Endothelial cell of umbilical vein (primary cell): ENCODE results near the gene ARHGEF40. TPM values are rescaled to one million over a fixed set of nuclear protein-coding genes. Genes with fewer than 3 reads are reported as not detected.

ENCODE experiments used
- BruUV-seq: library from RNA; stranded (reverse); fragments of 400-500 nt; replicated peaks from 2 replicates; lab custom pipeline; 2021; lab: Mats Ljungman, UMichigan
- CTCF ChIA-PET: fragments of 300-600, 350-600 bp; sonication (Branson Sonifier 250); formaldehyde crosslinking; loops from one replicate; lab custom pipeline; 2021; ENCODE audit warnings: antibody characterized with exemption, inconsistent platforms; lab: Charles Lee
- POLR2A ChIA-PET: fragments of 300-600, 350-600 bp; sonication (Branson Sonifier 250); formaldehyde crosslinking; loops from one replicate; lab custom pipeline; 2021; ENCODE audit warnings: antibody characterized with exemption, inconsistent platforms; lab: Charles Lee
- DNase-seq: peaks from one replicate; pipeline ENCODE4 v3.0.0-alpha.2; 2011; ENCODE audit warnings: low read depth, low spot score
- FAIRE-seq: peaks from 2 replicates; lab custom pipeline; 2011; peaks lifted over from hg19 to GRCh38; lab: Jason Lieb, UNC
- H2AFZ ChIP-seq: 2 replicates; pipeline ENCODE4 v1.6.0; 2012; ENCODE audit warnings: low read depth, low read length, control low read depth, inconsistent platforms
- H3K27ac ChIP-seq: 2 replicates; pipeline ENCODE4 v1.5.1; 2011; ENCODE audit warnings: low read depth, mild to moderate bottlenecking, control low read depth, low read length, moderate library complexity; ENCODE audit not compliant: insufficient read depth
- H3K27me3 ChIP-seq, 2 experiments: 2 replicates each; pipeline versions ENCODE4 v1.6.0 to v1.6.1; 2011; ENCODE audit warnings: low read length in 2 of 2, mixed read lengths in 1 of 2; ENCODE audit not compliant: control insufficient read depth in 2 of 2, insufficient read depth in 2 of 2
- H3K36me3 ChIP-seq, 2 experiments: 2 replicates in 1 of 2; 3 replicates in 1 of 2; pipeline ENCODE4 v1.5.1; 2011; ENCODE audit warnings: low read length in 2 of 2, mild to moderate bottlenecking in 1 of 2, moderate library complexity in 1 of 2; ENCODE audit not compliant: control insufficient read depth in 2 of 2, insufficient read depth in 2 of 2; ENCODE audit errors: extremely low read depth in 1 of 2
- H3K4me1 ChIP-seq: 3 replicates; pipeline ENCODE4 v1.5.1; 2011; ENCODE audit warnings: mild to moderate bottlenecking, low read length; ENCODE audit not compliant: control insufficient read depth, insufficient read depth; ENCODE audit errors: extremely low read depth
- H3K4me2 ChIP-seq: 2 replicates; pipeline ENCODE4 v1.6.1; 2011; ENCODE audit warnings: low read length, control low read depth, mixed read lengths; ENCODE audit not compliant: insufficient read depth
- H3K4me3 ChIP-seq, 3 experiments: fragments of 200-600 bp in 1 of 3; sonication (generic), shearing (Covaris generic) in 1 of 3; replicated peaks in 1 of 3; 2 replicates each; pipeline ENCODE4 v1.5.1; 2011 to 2016; ENCODE audit warnings: control low read depth in 3 of 3, low read length in 3 of 3, mild to moderate bottlenecking in 2 of 3, inconsistent platforms in 1 of 3, low read depth in 1 of 3, moderate library complexity in 1 of 3; ENCODE audit not compliant: insufficient read depth in 1 of 3
- H3K79me2 ChIP-seq: 2 replicates; pipeline ENCODE4 v1.6.0; 2012; ENCODE audit warnings: low read length, inconsistent platforms; ENCODE audit not compliant: control insufficient read depth, insufficient read depth
- H3K9ac ChIP-seq: replicated peaks from 2 replicates; pipeline ENCODE3; 2011; ENCODE audit warnings: low read length, control low read depth; ENCODE audit not compliant: insufficient read depth; ENCODE audit errors: extremely low read depth
- H3K9me1 ChIP-seq: replicated peaks from 3 replicates; pipeline ENCODE4 v1.6.0; 2011; ENCODE audit warnings: mild to moderate bottlenecking, low read length; ENCODE audit not compliant: control insufficient read depth, insufficient read depth; ENCODE audit errors: extremely low read depth
- H3K9me3 ChIP-seq: replicated peaks from 2 replicates; pipeline ENCODE4 v1.5.1; 2012; ENCODE audit warnings: low read length, inconsistent platforms; ENCODE audit not compliant: control insufficient read depth, insufficient read depth
- H4K20me1 ChIP-seq: replicated peaks from 2 replicates; pipeline ENCODE3; 2011; ENCODE audit warnings: mild to moderate bottlenecking, low read length; ENCODE audit not compliant: control insufficient read depth, insufficient read depth; ENCODE audit errors: extremely low read depth
- EZH2 ChIP-seq: IDR thresholded peaks from 2 replicates; pipeline ENCODE4 v1.6.1; 2012; ENCODE audit warnings: borderline replicate concordance, low read depth, mild to moderate bottlenecking, moderate library complexity, low read length, inconsistent platforms; ENCODE audit not compliant: severe bottlenecking
- FOS ChIP-seq: IDR thresholded peaks from 2 replicates; pipeline ENCODE4 v1.6.1; 2011; ENCODE audit warnings: mild to moderate bottlenecking, low read length, moderate library complexity, borderline replicate concordance; ENCODE audit not compliant: insufficient read depth
- GATA2 ChIP-seq: IDR thresholded peaks from 2 replicates; pipeline ENCODE4 v1.7.0; 2011; ENCODE audit warnings: low read depth, mild to moderate bottlenecking, moderate library complexity, mixed read lengths, low read length; ENCODE audit not compliant: insufficient read length, insufficient read depth
- JUN ChIP-seq: IDR thresholded peaks from 2 replicates; pipeline ENCODE4 v1.6.1; 2011; ENCODE audit warnings: borderline replicate concordance, low read depth; ENCODE audit not compliant: insufficient read length, insufficient read depth
- MAX ChIP-seq: IDR thresholded peaks from 2 replicates; pipeline ENCODE4 v1.6.1; 2011; ENCODE audit not compliant: insufficient read depth, insufficient read length
- MYC ChIP-seq: IDR thresholded peaks from one replicate; pipeline ENCODE4 v1.6.1; 2011; ENCODE audit warnings: mild to moderate bottlenecking, low read depth, low read length
- POLR2A ChIP-seq: IDR thresholded peaks from 2 replicates; pipeline ENCODE4 v1.6.1; 2012; ENCODE audit warnings: low read depth, mild to moderate bottlenecking, control low read depth, low read length
- POLR2AphosphoS5 ChIP-seq: IDR thresholded peaks from 2 replicates; pipeline ENCODE4 v1.6.1; 2012; ENCODE audit warnings: low read depth, mild to moderate bottlenecking, control low read depth, low read length, moderate library complexity; ENCODE audit not compliant: insufficient read depth
- dilution Hi-C: fragments of 300-500 bp; cut with MboI; formaldehyde crosslinking; loops from one replicate; pipeline ENCODE4 v1.15.0; 2019; ENCODE audit warnings: low sequenced_read_pairs; ENCODE audit not compliant: extremely low pct_ligation_motif_present
- intact Hi-C: fragments of 100-400 bp; cut with micrococcal nuclease; formaldehyde crosslinking; loops from one replicate; pipeline ENCODE4 v1.10.0; 2022
- polyA plus RNA-seq, 4 experiments: library from polyadenylated mRNA; depleted of rRNA in 3 of 4; stranded (reverse) in 3 of 4; unstranded in 1 of 4; fragments of >200 nt; gene quantifications; 2 replicates each; pipeline versions ENCODE4 v1.2.1 to v1.2.3, GENCODE V29; 2011 to 2012; ENCODE audit warnings: missing spikeins in 1 of 4
- total RNA-seq: library from RNA; stranded (reverse); gene quantifications from 2 replicates; pipeline ENCODE4 v1.2.3, GENCODE V29; 2021
- TF ChIP-seq, protein P1 (sequence below), 2 donors: IDR thresholded peaks; 1 replicate in 1 of 2; 2 replicates in 1 of 2; pipeline ENCODE4 v1.5.1; 2011; ENCODE audit warnings: low read length in 2 of 2, mild to moderate bottlenecking in 2 of 2, moderate library complexity in 2 of 2, control low read depth in 1 of 2, inconsistent platforms in 1 of 2, low read depth in 1 of 2; ENCODE audit not compliant: insufficient read depth in 1 of 2; ENCODE audit errors: extremely low read depth in 1 of 2

The ARHGEF40 gene
- total and polyA plus RNA-seq, 2 donors (not counting 3 experiments of a cell fraction or from before 2014, with no cell fraction given) = 2.6 to 19.9 TPM

GRCh38 chr14:21054123-21054767 lies 15.9 kb upstream of the ARHGEF40 start:
- no TSS peak for BruUV-seq
- ChIA-PET CTCF (no interaction called here), POLR2A (no interaction called here)
- Histone ChIP-seq H3K9me3 (no peaks in the 10 kb centered on the region), H3K9me1 (no peaks in the 10 kb centered on the region), H4K20me1 (no peaks in the 10 kb centered on the region), H3K36me3 (no peaks in the 10 kb centered on the region), H2AFZ (no peak overlapping the region), H3K4me2 (no peak overlapping the region), H3K9ac (no peak overlapping the region), H3K27ac (no peak overlapping the region), H3K79me2 (no peaks in the 10 kb centered on the region), H3K27me3 (peaks cover 15 to 22% of the 10 kb centered on the region in 2 experiments), H3K4me1 (no peaks in the 10 kb centered on the region), H3K4me3 (no peak overlapping the region)
- TF ChIP-seq JUN (no peak), POLR2A (no peak), GATA2 (no peak), POLR2AphosphoS5 (no peak), FOS (no peak), MAX (no peak), MYC (no peak), EZH2 (no peak)
- TF ChIP-seq, protein P1, sequence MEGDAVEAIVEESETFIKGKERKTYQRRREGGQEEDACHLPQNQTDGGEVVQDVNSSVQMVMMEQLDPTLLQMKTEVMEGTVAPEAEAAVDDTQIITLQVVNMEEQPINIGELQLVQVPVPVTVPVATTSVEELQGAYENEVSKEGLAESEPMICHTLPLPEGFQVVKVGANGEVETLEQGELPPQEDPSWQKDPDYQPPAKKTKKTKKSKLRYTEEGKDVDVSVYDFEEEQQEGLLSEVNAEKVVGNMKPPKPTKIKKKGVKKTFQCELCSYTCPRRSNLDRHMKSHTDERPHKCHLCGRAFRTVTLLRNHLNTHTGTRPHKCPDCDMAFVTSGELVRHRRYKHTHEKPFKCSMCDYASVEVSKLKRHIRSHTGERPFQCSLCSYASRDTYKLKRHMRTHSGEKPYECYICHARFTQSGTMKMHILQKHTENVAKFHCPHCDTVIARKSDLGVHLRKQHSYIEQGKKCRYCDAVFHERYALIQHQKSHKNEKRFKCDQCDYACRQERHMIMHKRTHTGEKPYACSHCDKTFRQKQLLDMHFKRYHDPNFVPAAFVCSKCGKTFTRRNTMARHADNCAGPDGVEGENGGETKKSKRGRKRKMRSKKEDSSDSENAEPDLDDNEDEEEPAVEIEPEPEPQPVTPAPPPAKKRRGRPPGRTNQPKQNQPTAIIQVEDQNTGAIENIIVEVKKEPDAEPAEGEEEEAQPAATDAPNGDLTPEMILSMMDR (IDR thresholded peaks at IDR 0.05; ENCODE audit: extremely low read depth in 1 of 2, insufficient read depth in 1 of 2, low read depth in 1 of 2, low read length in 2 of 2) = no peak
- DNase-seq (no peak), FAIRE-seq (no peak)
- intact Hi-C loops (no loop called here), dilution Hi-C loops (no loop called here)
